B cell (primary cell): ENCODE measurements around the gene CFAP52.

Experiments
- EZH2 ChIP-seq: IDR thresholded peaks from 2 replicates; pipeline ENCODE4 v1.6.1; 2012; ENCODE audit warnings: borderline replicate concordance, low read depth, mild to moderate bottlenecking, moderate library complexity, low read length; ENCODE audit not compliant: insufficient read depth, poor library complexity, severe bottlenecking
- TF ChIP-seq, protein P1 (sequence below): fragments of 200-600 bp; IDR thresholded peaks from one replicate; pipeline ENCODE4 v1.8.0; 2022; ENCODE audit warnings: antibody characterized with exemption, mild to moderate bottlenecking

DNA sequence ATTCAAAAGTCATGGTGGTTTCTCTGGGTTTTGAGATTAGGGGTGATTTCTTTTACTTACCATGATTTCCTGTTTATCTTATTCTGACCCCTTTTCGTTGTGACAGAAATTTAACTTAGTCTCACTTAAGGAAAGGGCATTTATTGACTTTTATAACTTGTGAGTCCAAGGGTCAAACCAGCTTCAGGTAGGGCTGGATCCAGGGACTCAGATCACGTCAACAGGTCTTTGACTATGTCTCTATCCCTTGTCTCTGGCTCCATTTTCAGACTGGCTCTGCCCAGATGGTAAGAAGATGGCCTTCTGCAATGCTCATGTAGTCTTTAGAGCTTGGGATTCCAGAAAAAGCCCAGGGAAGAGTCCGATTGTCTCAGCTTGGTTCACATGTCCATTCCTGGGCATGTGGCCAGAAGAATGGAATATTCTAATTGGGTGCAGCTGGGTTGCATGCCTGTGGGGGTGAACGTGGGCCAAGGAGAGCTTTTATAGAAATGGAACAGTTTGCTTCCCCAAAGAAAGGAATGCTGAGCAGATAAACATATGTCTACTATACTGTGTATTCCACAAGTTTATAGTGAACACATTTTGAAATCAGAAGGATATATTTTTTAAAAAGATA lies 82.3 kb downstream of the CFAP52 start:
- no peak for TF ChIP-seq EZH2
- TF ChIP-seq, protein P1, sequence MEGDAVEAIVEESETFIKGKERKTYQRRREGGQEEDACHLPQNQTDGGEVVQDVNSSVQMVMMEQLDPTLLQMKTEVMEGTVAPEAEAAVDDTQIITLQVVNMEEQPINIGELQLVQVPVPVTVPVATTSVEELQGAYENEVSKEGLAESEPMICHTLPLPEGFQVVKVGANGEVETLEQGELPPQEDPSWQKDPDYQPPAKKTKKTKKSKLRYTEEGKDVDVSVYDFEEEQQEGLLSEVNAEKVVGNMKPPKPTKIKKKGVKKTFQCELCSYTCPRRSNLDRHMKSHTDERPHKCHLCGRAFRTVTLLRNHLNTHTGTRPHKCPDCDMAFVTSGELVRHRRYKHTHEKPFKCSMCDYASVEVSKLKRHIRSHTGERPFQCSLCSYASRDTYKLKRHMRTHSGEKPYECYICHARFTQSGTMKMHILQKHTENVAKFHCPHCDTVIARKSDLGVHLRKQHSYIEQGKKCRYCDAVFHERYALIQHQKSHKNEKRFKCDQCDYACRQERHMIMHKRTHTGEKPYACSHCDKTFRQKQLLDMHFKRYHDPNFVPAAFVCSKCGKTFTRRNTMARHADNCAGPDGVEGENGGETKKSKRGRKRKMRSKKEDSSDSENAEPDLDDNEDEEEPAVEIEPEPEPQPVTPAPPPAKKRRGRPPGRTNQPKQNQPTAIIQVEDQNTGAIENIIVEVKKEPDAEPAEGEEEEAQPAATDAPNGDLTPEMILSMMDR: no peak
